Osteocyte (in vitro differentiated cells): Measurements from ENCODE around the gene THNSL1. TPM values are rescaled to one million over a fixed set of nuclear protein-coding genes. Genes with fewer than 3 reads are reported as not detected.

Experiments used
- DNase-seq: peaks from one replicate; pipeline ENCODE4 v3.0.0; 2021; ENCODE audit warnings: mixed read lengths; ENCODE audit not compliant: unreplicated experiment; ENCODE audit errors: extremely low spot score
- H3K27ac Mint-ChIP-seq: one replicate; pipeline ENCODE4 v1.8.0; 2021; ENCODE audit warnings: mild to moderate bottlenecking, mixed read lengths; ENCODE audit not compliant: unreplicated experiment
- H3K27me3 Mint-ChIP-seq: one replicate; pipeline ENCODE4 v1.8.0; 2021; ENCODE audit warnings: mixed read lengths; ENCODE audit not compliant: unreplicated experiment
- H3K36me3 Mint-ChIP-seq: one replicate; pipeline ENCODE4 v1.8.0; 2021; ENCODE audit warnings: mixed read lengths; ENCODE audit not compliant: unreplicated experiment
- H3K4me1 Mint-ChIP-seq: one replicate; pipeline ENCODE4 v1.8.0; 2021; ENCODE audit warnings: mixed read lengths; ENCODE audit not compliant: unreplicated experiment
- H3K4me3 Mint-ChIP-seq: one replicate; pipeline ENCODE4 v1.8.0; 2021; ENCODE audit warnings: mild to moderate bottlenecking, moderate library complexity, mixed read lengths; ENCODE audit not compliant: unreplicated experiment
- H3K9me3 Mint-ChIP-seq: one replicate; pipeline ENCODE4 v1.8.0; 2021; ENCODE audit warnings: mixed read lengths; ENCODE audit not compliant: unreplicated experiment
- CTCF ChIP-seq: fragments of 200-600 bp; sonication (generic); IDR thresholded peaks from 2 replicates; pipeline ENCODE4 v1.5.0; 2021; ENCODE audit warnings: antibody characterized with exemption, mild to moderate bottlenecking, moderate library complexity
- total RNA-seq: library from RNA; stranded (reverse); gene quantifications from 2 replicates; pipeline ENCODE4 v1.2.1, GENCODE V29; 2021

Gene THNSL1
- total RNA-seq, 1 donor from 2014 or later: 5.0 TPM

GRCh38 chr10:24982319-24983112 is 33.9 kb upstream of the THNSL1 start:
- Mint-ChIP-seq H3K27ac (no peak overlapping the region), H3K4me3 (no peak overlapping the region), H3K27me3 (peaks cover 16% of the 10 kb centered on the region), H3K4me1 (peaks cover 2% of the 10 kb centered on the region), H3K9me3 (no peaks in the 10 kb centered on the region), H3K36me3 (no peaks in the 10 kb centered on the region)
- TF ChIP-seq CTCF: no peak
- DNase-seq: no peak

- no peaks in the 10 kb centered on the region for H3K36me3 Mint-ChIP-seq
- TF ChIP-seq CTCF: no peak
- H3K27me3 Mint-ChIP-seq: peaks cover 15% of the 10 kb centered on the region
- DNase-seq: no peak
- H3K4me3 Mint-ChIP-seq: no peak overlapping the region
- H3K9me3 Mint-ChIP-seq: no peaks in the 10 kb centered on the region
- H3K4me1 Mint-ChIP-seq: peaks cover 2% of the 10 kb centered on the region
- no peak overlapping the region for H3K27ac Mint-ChIP-seq
Measured at GRCh38 chr10:24983130-24983529, 33.3 kb upstream of the THNSL1 start.

GRCh38 chr10:24983946-24984345 is 32.5 kb upstream of the THNSL1 start:
- no peak overlapping the region for H3K27ac Mint-ChIP-seq
- H3K4me3 Mint-ChIP-seq: no peak overlapping the region
- peaks cover 9% of the 10 kb centered on the region for H3K27me3 Mint-ChIP-seq
- TF ChIP-seq CTCF: no peak
- H3K9me3 Mint-ChIP-seq: no peaks in the 10 kb centered on the region
- DNase-seq: no peak
- peaks cover 2% of the 10 kb centered on the region for H3K4me1 Mint-ChIP-seq
- H3K36me3 Mint-ChIP-seq: no peaks in the 10 kb centered on the region

- no peaks in the 10 kb centered on the region for H3K9me3 Mint-ChIP-seq
- H3K27ac Mint-ChIP-seq: no peak overlapping the region
- DNase-seq: no peak
- TF ChIP-seq CTCF: no peak
- H3K36me3 Mint-ChIP-seq: no peaks in the 10 kb centered on the region
- peaks cover 4% of the 10 kb centered on the region for H3K27me3 Mint-ChIP-seq
- H3K4me1 Mint-ChIP-seq: peaks cover 2% of the 10 kb centered on the region
- no peak overlapping the region for H3K4me3 Mint-ChIP-seq
Measured at GRCh38 chr10:24984906-24985305, 31.5 kb upstream of the THNSL1 start.

- Mint-ChIP-seq H3K36me3 (no peaks in the 10 kb centered on the region), H3K4me1 (peaks cover 6% of the 10 kb centered on the region), H3K9me3 (no peaks in the 10 kb centered on the region), H3K27ac (no peak overlapping the region), H3K4me3 (no peak overlapping the region), H3K27me3 (no peaks in the 10 kb centered on the region)
- no peak for TF ChIP-seq CTCF
- DNase-seq: no peak
Measured at GRCh38 chr10:24988831-24989640, 27.4 kb upstream of the THNSL1 start.
